GM21515 (cell line): ENCODE measurements around the gene MADD.

Source experiments
- ATAC-seq: cut with Tn5 transposase; IDR thresholded peaks from one replicate; pipeline ENCODE4 v1.9.1; 2021; ENCODE audit not compliant: unreplicated experiment

MADD gene

GRCh38 chr11:47249378-47249715, 20.6 kb upstream of the MADD start:
- no peak for ATAC-seq

- no peak for ATAC-seq
Measured at GRCh38 chr11:47251751-47252150, 18.2 kb upstream of the MADD start.

GRCh38 chr11:47253660-47254059, 16.3 kb upstream of the MADD start:
- no peak for ATAC-seq

DNA sequence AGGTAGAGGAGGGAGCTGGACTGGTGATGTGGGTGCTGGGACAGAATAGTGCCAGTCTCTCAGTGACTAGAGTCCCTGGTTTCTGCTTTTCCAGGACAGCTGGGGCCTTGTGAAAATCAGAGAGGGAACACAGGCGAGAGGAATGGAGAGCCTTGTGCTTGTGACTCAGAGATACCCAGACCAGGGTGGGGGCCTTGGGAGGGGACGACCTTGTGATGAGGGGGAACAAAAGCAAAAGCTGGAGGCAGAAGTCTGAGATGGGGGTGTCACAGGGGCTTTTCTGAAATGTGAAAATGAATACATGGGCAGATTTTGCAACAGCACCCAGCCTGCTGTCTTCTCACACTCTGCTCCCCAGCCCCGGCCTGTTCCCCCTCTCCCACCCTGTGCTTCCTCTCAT, 15.5 kb upstream of the MADD start:
- no peak for ATAC-seq

DNA sequence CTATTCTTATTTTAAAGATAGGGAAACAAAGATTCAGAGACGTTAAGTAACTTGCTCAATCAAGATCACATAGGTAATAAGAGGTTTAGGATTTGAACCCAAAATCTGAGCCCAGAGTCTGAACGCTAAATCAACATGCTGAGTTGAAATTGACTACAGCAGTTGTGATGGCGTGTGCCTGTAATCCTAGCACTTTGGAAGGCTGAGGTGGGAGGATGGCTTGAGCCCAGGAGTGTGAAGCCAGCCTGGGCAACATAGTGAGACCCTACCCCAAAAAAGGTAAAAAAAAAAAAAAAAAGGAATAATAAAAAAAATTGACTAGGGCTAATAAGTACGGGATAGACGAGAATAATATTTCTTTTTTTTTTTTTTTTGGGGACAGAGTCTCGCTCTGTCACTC, 13.6 kb upstream of the MADD start:
- no peak for ATAC-seq

DNA sequence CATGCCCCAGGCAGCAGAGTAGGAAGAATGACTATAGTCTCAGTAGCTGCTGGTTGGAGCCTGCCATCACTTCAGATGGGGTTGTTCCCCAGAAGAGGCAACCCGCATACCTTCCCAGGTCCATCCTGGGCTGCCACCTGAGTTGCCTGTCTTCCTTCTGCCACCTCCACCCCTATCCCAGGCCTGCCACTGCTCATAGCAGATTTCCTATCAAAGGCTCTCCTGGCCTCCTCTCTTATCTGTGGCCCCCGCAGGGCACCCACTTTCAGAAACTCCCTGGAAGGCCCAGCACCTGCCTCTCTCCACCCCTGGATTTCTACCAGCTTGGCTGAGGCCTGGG, 12.8 kb upstream of the MADD start:
- ATAC-seq, result no peak

GRCh38 chr11:47257517-47258316, 12.2 kb upstream of the MADD start, which contains the start of gene NR1H3:
TSS of gene NR1H3 (plus strand) at chr11:47257996. CDS start at chr11:47259217, 1,221 bp downstream.
- no peak for ATAC-seq

- ATAC-seq, result no peak
Measured at GRCh38 chr11:47258317-47258902, 11.5 kb upstream of the MADD start.

- no peak for ATAC-seq
Measured at GRCh38 chr11:47259232-47259977, 10.5 kb upstream of the MADD start.

DNA sequence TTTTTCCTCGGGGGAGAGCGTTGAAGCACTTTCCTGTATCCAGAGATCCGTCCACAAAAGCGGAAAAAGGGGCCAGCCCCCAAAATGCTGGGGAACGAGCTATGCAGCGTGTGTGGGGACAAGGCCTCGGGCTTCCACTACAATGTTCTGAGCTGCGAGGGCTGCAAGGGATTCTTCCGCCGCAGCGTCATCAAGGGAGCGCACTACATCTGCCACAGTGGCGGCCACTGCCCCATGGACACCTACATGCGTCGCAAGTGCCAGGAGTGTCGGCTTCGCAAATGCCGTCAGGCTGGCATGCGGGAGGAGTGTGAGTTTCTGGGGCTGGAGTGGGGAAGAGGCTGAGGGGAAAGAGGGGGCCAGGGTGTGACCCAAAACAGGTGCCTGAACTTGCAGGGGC, 9.6 kb upstream of the MADD start:
- no peak for ATAC-seq

- no peak for ATAC-seq
Measured at GRCh38 chr11:47261291-47261800, 8.6 kb upstream of the MADD start.

DNA sequence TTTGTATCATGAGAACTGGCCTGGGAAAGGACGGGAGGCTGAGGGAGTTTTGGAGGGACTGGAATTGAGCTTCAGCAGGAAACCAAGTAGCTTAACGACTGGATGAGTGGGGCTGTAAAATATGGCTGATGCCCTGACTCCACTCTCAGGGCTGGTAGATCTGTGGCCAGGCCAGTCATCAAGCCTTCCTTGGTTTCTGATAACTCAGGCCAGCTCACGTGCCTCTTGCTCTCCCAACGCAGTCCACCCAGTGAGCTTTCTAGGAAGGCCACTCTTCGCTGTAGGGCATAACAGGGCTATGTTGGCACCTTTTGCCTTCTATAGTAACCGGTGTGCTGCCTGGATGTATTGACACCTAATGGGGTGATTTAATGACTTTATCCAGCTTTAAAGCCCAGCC, 5.8 kb upstream of the MADD start:
- no peak for ATAC-seq

DNA sequence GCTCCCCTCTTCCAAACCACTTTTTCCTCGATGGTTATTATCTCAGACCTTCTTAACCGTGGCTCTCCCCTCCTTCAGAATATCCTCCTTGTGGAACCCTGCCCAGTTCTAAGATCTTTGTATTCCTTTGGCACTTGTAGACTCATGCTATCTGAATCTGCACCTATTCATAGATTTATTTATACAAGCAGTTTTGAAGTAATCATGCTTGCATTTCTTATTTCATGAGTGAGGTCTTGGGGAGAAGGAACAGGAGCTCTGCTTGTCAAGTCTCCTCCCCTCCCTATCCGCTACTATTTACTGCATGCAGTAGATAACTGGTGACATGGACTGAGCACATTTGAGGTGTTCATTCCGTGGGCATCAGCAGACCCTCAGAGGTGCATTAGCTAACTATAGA, 5.4 kb upstream of the MADD start:
- ATAC-seq, result no peak

DNA sequence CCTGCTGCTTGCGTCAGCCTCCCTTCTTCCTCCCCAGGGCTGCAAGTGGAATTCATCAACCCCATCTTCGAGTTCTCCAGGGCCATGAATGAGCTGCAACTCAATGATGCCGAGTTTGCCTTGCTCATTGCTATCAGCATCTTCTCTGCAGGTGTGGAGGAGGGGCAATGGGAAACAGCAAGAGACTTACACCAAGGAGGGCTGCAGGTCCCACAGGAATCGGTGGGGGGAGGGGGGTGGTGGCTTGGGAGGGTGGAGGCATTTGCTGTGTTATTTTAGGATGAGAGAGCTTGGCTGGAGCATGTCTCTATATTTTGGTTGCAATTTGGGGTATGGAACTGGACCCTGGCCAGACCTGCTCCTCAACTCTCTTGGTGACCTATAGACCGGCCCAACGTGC, 2.1 kb upstream of the MADD start:
- ATAC-seq, result no peak

DNA sequence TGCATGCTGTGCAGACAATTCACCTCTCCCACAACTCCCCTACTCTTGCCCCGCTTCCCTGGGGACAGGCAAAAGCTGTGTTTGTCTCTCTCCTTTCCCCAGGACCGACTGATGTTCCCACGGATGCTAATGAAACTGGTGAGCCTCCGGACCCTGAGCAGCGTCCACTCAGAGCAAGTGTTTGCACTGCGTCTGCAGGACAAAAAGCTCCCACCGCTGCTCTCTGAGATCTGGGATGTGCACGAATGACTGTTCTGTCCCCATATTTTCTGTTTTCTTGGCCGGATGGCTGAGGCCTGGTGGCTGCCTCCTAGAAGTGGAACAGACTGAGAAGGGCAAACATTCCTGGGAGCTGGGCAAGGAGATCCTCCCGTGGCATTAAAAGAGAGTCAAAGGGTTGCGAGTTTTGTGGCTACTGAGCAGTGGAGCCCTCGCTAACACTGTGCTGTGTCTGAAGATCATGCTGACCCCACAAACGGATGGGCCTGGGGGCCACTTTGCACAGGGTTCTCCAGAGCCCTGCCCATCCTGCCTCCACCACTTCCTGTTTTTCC, 1.4 kb upstream of the MADD start:
- no peak for ATAC-seq

DNA sequence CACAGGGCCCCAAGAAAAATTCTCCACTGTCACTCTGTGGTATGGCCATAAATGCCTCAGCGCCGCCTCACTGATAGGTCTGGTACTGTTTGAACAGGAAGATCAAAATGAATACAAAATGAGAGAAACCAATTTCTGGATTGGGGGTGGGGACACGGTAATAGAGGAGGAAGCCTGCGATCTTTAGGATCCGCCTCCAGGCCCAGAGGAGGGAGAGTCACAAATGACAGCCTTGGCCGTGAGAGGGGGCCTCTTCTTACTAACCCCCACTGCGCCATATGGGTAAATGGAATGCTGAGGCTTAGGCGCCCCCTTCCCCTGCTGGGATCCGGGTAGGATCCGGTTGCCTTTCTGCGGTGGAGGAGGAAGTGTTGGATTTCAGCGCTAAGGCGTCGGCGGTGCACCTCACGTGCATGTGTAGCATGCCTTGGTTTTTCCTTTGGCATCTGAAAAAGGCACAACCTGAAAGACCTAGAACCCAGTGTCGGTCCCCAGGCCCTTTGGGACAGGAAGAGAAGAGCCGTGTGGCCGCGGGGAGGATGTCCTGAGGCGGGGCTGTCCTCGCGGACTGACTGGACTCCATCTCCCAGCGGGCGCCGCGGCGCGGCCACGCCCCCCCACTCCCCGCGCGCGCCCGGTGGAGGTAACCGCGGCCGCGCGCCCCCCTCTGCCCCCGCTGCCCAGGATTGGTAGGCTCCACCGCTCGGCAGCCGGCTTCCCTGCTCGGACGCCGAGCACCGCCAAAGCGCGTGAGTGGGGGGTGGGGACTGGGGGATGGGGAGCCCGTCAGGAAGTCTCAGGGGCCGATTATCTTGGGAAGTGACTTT, 718 bp upstream of the MADD start:
- peak; percentile 42 for ATAC-seq

DNA sequence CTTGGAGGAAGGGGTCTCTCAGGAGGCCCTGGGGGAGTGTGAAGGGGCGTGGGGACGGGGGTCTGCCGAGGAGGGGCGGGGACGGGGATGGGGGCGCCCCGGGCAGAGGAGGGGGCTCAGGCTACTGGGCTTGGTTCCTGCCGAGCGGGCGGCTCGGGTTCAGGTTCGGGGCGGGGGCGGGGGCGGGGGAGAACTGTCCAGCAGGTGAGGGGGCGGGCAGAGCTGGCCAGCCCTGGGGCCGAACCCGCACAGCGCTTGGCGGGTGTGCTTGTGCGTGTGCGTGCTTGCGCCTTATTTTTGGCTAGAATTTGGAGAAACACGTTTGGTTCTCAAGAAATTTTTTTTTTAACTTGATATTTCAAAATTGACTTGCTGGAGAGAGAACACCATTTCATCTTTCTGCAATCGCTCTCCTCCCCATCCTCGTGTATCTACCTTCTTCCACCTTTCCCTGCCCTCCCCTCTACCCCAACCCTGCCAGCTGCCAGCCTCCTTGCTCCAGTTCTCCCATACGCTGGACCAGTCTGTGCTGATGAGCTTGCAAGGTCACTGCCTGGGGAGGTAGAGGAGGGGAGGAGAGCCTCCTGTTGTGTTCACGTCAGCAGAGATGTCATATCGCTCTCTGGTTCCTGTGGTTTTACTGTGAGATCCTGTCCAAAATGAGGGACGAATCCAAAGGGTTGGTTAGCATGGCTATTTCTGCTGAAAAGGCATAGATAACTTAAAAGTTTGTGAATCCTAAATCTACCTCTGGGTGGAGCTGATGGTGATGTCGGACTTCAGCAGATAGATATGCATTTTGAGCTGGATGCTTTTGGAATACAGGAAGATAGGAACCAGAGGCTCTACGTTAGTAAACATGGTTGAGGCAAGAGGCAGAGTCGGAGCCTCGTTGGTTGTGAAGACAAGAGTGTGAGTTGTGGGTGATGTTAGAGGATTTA, 668 bp downstream of the MADD start:
- no peak for ATAC-seq

GRCh38 chr11:47271328-47271727, 1.4 kb downstream of the MADD start:
- no peak for ATAC-seq

DNA sequence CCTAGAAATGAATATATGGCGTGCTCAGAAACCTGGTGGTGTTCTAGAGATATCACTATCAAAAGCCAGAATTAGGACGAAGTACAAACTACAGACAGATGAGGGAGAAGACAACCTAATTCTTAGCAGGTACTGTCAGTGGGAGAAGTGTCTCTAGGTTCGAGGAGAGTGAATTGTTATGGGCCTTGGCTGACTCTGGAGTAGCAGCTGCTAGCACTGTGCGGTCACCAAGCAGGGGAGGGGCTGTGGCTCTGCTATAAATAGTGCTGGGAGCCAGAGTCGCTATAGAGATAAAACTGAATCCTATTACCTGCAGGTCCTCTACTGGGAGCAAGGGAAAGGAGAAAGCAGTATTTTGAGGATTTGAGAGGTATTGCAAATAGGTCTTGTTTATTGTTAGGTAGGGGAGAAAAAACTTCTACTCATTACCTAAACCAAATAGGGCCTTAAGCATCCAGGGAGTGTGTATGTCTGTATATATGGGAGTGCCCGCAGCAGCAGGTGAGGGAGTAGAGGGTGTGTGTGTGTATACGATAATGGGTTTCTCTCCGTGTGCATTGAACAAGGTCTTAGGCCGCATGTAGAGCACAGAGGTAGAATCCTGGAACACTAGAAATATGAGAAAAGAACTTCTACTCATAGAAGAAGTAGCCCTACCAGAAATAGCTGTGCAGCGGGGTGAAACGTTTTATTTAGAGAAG, 2.2 kb downstream of the MADD start:
- ATAC-seq, result no peak
